HEK293 (cell line): ENCODE data around the gene SLC6A13.
A peak's percentile ranks its signal among the peaks of the same experiment; 100 is the strongest.

Experiments used
- CTCF ChIA-PET: fragments of 350-600 bp; formaldehyde crosslinking; extraction: SDS; loops from one replicate; lab custom pipeline; 2021; ENCODE audit warnings: antibody characterized with exemption; lab: Yijun Ruan, JAX
- POLR2A ChIA-PET: fragments of 300-600 bp; formaldehyde crosslinking; extraction: SDS; loops from one replicate; lab custom pipeline; 2020; ENCODE audit warnings: antibody characterized with exemption, inconsistent platforms; lab: Yijun Ruan, JAX
- H3K27ac ChIP-seq: fragments of 200-500 bp; sonication (Bioruptor generic); 2 replicates; pipeline ENCODE4 v1.5.1; 2014; ENCODE audit warnings: low read depth, low read length, control low read depth, inconsistent platforms; ENCODE audit errors: extremely low read depth
- H3K36me3 ChIP-seq, 2 experiments: fragments of 200-500 bp in 1 of 2; sonication (Bioruptor generic) in 1 of 2; 1 replicate in 1 of 2; 2 replicates in 1 of 2; pipeline ENCODE4 v1.5.1; 2014 to 2017; ENCODE audit warnings: inconsistent platforms in 2 of 2, low read length in 2 of 2; ENCODE audit not compliant: control insufficient read depth in 2 of 2, insufficient read depth in 1 of 2
- H3K4me1 ChIP-seq: fragments of 200-500 bp; sonication (Bioruptor generic); 2 replicates; pipeline ENCODE4 v1.5.1; 2014; ENCODE audit warnings: mild to moderate bottlenecking, low read length, inconsistent platforms; ENCODE audit not compliant: control insufficient read depth, insufficient read depth
- H3K4me3 ChIP-seq: 2 replicates; pipeline ENCODE4 v1.5.1; 2011; ENCODE audit warnings: low read depth, mild to moderate bottlenecking, control low read depth, low read length, moderate library complexity
- H3K9me3 ChIP-seq: fragments of 200-500 bp; sonication (Bioruptor generic); 2 replicates; pipeline ENCODE4 v1.5.1; 2014; ENCODE audit warnings: low read depth, low read length, inconsistent platforms; ENCODE audit not compliant: control insufficient read depth, insufficient read depth
- BCL11B ChIP-seq: fragments of 450-650 bp; formaldehyde crosslinking; IDR thresholded peaks from 2 replicates; pipeline ENCODE4 v1.5.1; 2016; ENCODE audit warnings: low read depth, missing biosample characterization, missing genetic modification characterization
- EGR2 ChIP-seq: fragments of 450-650 bp; formaldehyde crosslinking; IDR thresholded peaks from 2 replicates; pipeline ENCODE4 v1.5.1; 2016; ENCODE audit warnings: low read depth, missing biosample characterization, missing genetic modification characterization
- GFI1B ChIP-seq: fragments of 450-650 bp; formaldehyde crosslinking; IDR thresholded peaks from 2 replicates; pipeline ENCODE4 v1.5.1; 2016; ENCODE audit warnings: missing biosample characterization, missing genetic modification characterization
- GLIS2 ChIP-seq: fragments of 450-650 bp; formaldehyde crosslinking; IDR thresholded peaks from 2 replicates; pipeline ENCODE4 v1.5.1; 2016; ENCODE audit warnings: missing biosample characterization, missing genetic modification characterization
- HIC1 ChIP-seq: fragments of 450-650 bp; formaldehyde crosslinking; IDR thresholded peaks from 2 replicates; pipeline ENCODE4 v1.5.1; 2016; ENCODE audit warnings: missing biosample characterization, missing genetic modification characterization
- MZF1 ChIP-seq: fragments of 450-650 bp; formaldehyde crosslinking; IDR thresholded peaks from 2 replicates; pipeline ENCODE4 v1.5.1; 2017; ENCODE audit warnings: missing biosample characterization, missing genetic modification characterization, borderline replicate concordance
- OSR2 ChIP-seq: fragments of 450-650 bp; formaldehyde crosslinking; IDR thresholded peaks from 2 replicates; pipeline ENCODE4 v1.5.1; 2016; ENCODE audit warnings: missing biosample characterization, missing genetic modification characterization
- PRDM1 ChIP-seq: fragments of 450-650 bp; formaldehyde crosslinking; IDR thresholded peaks from 2 replicates; pipeline ENCODE4; 2016; ENCODE audit warnings: missing biosample characterization, missing genetic modification characterization
- WT1 ChIP-seq: fragments of 450-650 bp; formaldehyde crosslinking; IDR thresholded peaks from 2 replicates; pipeline ENCODE4 v1.5.1; 2016; ENCODE audit warnings: missing biosample characterization, missing genetic modification characterization
- ZBTB10 ChIP-seq: fragments of 450-650 bp; formaldehyde crosslinking; IDR thresholded peaks from 2 replicates; pipeline ENCODE4 v1.5.1; 2016; ENCODE audit warnings: missing biosample characterization, missing genetic modification characterization
- ZFHX2 ChIP-seq: fragments of 450-650 bp; formaldehyde crosslinking; conservative IDR thresholded peaks from 2 replicates; pipeline ENCODE4 v1.5.1; 2016; ENCODE audit warnings: missing biosample characterization, missing genetic modification characterization
- ZIC2 ChIP-seq: fragments of 450-650 bp; formaldehyde crosslinking; IDR thresholded peaks from 2 replicates; pipeline ENCODE4 v1.5.1; 2016; ENCODE audit warnings: missing biosample characterization, missing genetic modification characterization
- ZNF132 ChIP-seq: fragments of 450-650 bp; formaldehyde crosslinking; IDR thresholded peaks from 2 replicates; pipeline ENCODE4 v1.5.1; 2017; ENCODE audit warnings: missing biosample characterization, missing genetic modification characterization, borderline replicate concordance
- ZNF133 ChIP-seq: fragments of 450-650 bp; formaldehyde crosslinking; IDR thresholded peaks from 2 replicates; pipeline ENCODE4 v1.5.1; 2016; ENCODE audit warnings: missing biosample characterization, missing genetic modification characterization
- ZNF169 ChIP-seq: fragments of 450-650 bp; formaldehyde crosslinking; IDR thresholded peaks from 2 replicates; pipeline ENCODE4 v1.5.1; 2016; ENCODE audit warnings: missing biosample characterization, missing genetic modification characterization
- ZNF311 ChIP-seq: fragments of 450-650 bp; formaldehyde crosslinking; IDR thresholded peaks from 2 replicates; pipeline ENCODE4 v1.5.1; 2017; ENCODE audit warnings: missing biosample characterization, missing genetic modification characterization, borderline replicate concordance
- ZNF433 ChIP-seq: fragments of 450-650 bp; formaldehyde crosslinking; IDR thresholded peaks from 2 replicates; pipeline ENCODE4 v1.5.1; 2016; ENCODE audit warnings: missing biosample characterization, missing genetic modification characterization, low read depth
- ZNF544 ChIP-seq: fragments of 450-650 bp; formaldehyde crosslinking; IDR thresholded peaks from 2 replicates; pipeline ENCODE4 v1.5.0; 2017; ENCODE audit warnings: missing biosample characterization, missing genetic modification characterization
- ZNF610 ChIP-seq: fragments of 450-650 bp; formaldehyde crosslinking; IDR thresholded peaks from 2 replicates; pipeline ENCODE4 v1.5.1; 2016; ENCODE audit warnings: missing biosample characterization, missing genetic modification characterization, borderline replicate concordance
- ZNF629 ChIP-seq: fragments of 450-650 bp; formaldehyde crosslinking; IDR thresholded peaks from 2 replicates; pipeline ENCODE4 v1.5.1; 2017; ENCODE audit warnings: missing biosample characterization, missing genetic modification characterization
- ZNF660 ChIP-seq: fragments of 450-650 bp; IDR thresholded peaks from 2 replicates; pipeline ENCODE4 v1.5.1; 2018; ENCODE audit warnings: missing biosample characterization, mild to moderate bottlenecking, missing genetic modification characterization
- ZNF76 ChIP-seq: fragments of 450-650 bp; formaldehyde crosslinking; IDR thresholded peaks from 2 replicates; pipeline ENCODE4; 2016; ENCODE audit warnings: low read depth, missing biosample characterization, missing genetic modification characterization, borderline replicate concordance

The SLC6A13 gene

GRCh38 chr12:214003-214741, 48.5 kb downstream of the SLC6A13 start, which contains the start of gene SLC6A12 (continued):
- TF ChIP-seq MZF1, result no peak
- no peak for TF ChIP-seq WT1
- TF ChIP-seq ZFHX2 (tag by site-specific recombination), result peak; percentile 67
- peak; percentile 15; the same call in 1 of the 2 replicates for TF ChIP-seq ZIC2 (tag by site-specific recombination)
- TF ChIP-seq PRDM1 (tag by site-specific recombination), result peak; percentile 49; the same call in 1 of the 2 replicates
- no peak for TF ChIP-seq ZBTB10 (tag by site-specific recombination)
- TF ChIP-seq, all 188 proteins: peak for 6

GRCh38 chr12:213527-213932, 49.1 kb downstream of the SLC6A13 start:
- ChIA-PET CTCF (interaction anchor here (1.0 to 2.3 kb wide), 2 partner anchors 8 to 24 kb away, joined by 3 to 17 read pairs; no protein-coding TSS in a partner anchor), POLR2A (interaction anchor here (0.5 kb wide), 1 partner anchor 138 kb away, joined by 5 read pairs; no protein-coding TSS in a partner anchor)
- TF ChIP-seq ZNF610 (tag by site-specific recombination) (no peak), ZNF169 (tag by site-specific recombination) (no peak), ZNF660 (no peak), GLIS2 (peak; percentile 8; the same call in 1 of the 2 replicates), HIC1 (tag by site-specific recombination) (0 out of 2 replicates have a peak, but pooled peaks have one; percentile 11), ZNF132 (no peak)
- no peaks in the 10 kb centered on the region for H3K9me3 ChIP-seq
- H3K4me3 ChIP-seq, result no peak overlapping the region
- H3K36me3 ChIP-seq, result no peaks in the 10 kb centered on the region
- no peak overlapping the region for H3K27ac ChIP-seq
- H3K4me1 ChIP-seq, result no peaks in the 10 kb centered on the region

GRCh38 chr12:212715-213526, 49.7 kb downstream of the SLC6A13 start:
- peak; percentile 22; the same call in 1 of the 2 replicates for TF ChIP-seq GLIS2
- no peak for TF ChIP-seq ZNF311 (tag by site-specific recombination)
- no peak for TF ChIP-seq ZNF76
- peak; percentile 74 for TF ChIP-seq EGR2 (tag by site-specific recombination)
- no peak for TF ChIP-seq ZNF544 (tag by site-specific recombination)
- no peak for TF ChIP-seq BCL11B (tag by site-specific recombination)
- no peak for TF ChIP-seq ZNF133
- no peak for TF ChIP-seq ZNF629 (tag by site-specific recombination)
- TF ChIP-seq GFI1B, result no peak
- TF ChIP-seq ZNF433 (tag by site-specific recombination), result no peak
- no peak for TF ChIP-seq OSR2 (tag by site-specific recombination)
- peak; percentile 75 for TF ChIP-seq ZFHX2 (tag by site-specific recombination)
- Histone ChIP-seq H3K9me3 (no peaks in the 10 kb centered on the region), H3K4me3 (no peak overlapping the region), H3K27ac (no peak overlapping the region), H3K4me1 (no peaks in the 10 kb centered on the region), H3K36me3 (no peaks in the 10 kb centered on the region)
- CTCF ChIA-PET, result interaction anchor here (0.6 to 2.3 kb wide), 4 partner anchors 8 to 185 kb away, joined by 3 to 17 read pairs (median 3); no protein-coding TSS in a partner anchor
- POLR2A ChIA-PET, result no interaction called here
